Activated CD4-positive, alpha-beta memory T cell treated with anti-CD3 and anti-CD28 coated beads, Interleukin-2, amount 10 ng/mL, durations not matched to agents 7 days and 5 days (primary cell): ENCODE measurements around the gene FOXP4. TPM values are rescaled to one million over a fixed set of nuclear protein-coding genes. Genes with fewer than 3 reads are reported as not detected.

Experiments
- CTCF ChIA-PET: fragments of 350-600 bp; sonication (Branson Sonifier 250); formaldehyde crosslinking; loops from one replicate; lab custom pipeline; 2021; ENCODE audit warnings: antibody characterized with exemption, inconsistent platforms; lab: Charles Lee
- POLR2A ChIA-PET: fragments of 350-600 bp; sonication (Branson Sonifier 250); formaldehyde crosslinking; loops from one replicate; lab custom pipeline; 2021; ENCODE audit warnings: antibody characterized with exemption; lab: Charles Lee
- DNase-seq: peaks from one replicate; pipeline ENCODE4 v3.0.0-alpha.2; 2020
- H3K27ac Mint-ChIP-seq: one replicate; pipeline ENCODE4 v1.8.0; 2021; ENCODE audit warnings: mild to moderate bottlenecking, mixed read lengths
- H3K27me3 Mint-ChIP-seq: one replicate; pipeline ENCODE4 v1.8.0; 2021; ENCODE audit warnings: mixed read lengths
- H3K36me3 Mint-ChIP-seq: one replicate; pipeline ENCODE4 v1.8.0; 2021; ENCODE audit warnings: low read depth, mixed read lengths
- H3K4me1 Mint-ChIP-seq: one replicate; pipeline ENCODE4 v1.8.0; 2021; ENCODE audit warnings: mixed read lengths
- H3K4me3 Mint-ChIP-seq: one replicate; pipeline ENCODE4 v1.8.0; 2021; ENCODE audit warnings: mild to moderate bottlenecking, mixed read lengths
- H3K9me3 Mint-ChIP-seq: one replicate; pipeline ENCODE4 v1.8.0; 2021; ENCODE audit warnings: mixed read lengths
- total RNA-seq, 2 experiments: library from RNA; stranded (reverse); gene quantifications; one replicate each; pipeline ENCODE4 v1.2.3, GENCODE V29; 2021

FOXP4 gene
- total RNA-seq, 2 experiments from 2014 or later: 7.9 to 8.5 TPM

GRCh38 chr6:41598670-41599014 is 52.5 kb downstream of the FOXP4 start:
- Mint-ChIP-seq H3K9me3 (no peaks in the 10 kb centered on the region), H3K27me3 (no peaks in the 10 kb centered on the region), H3K4me3 (no peak overlapping the region), H3K36me3 (no peaks in the 10 kb centered on the region), H3K27ac (no peak overlapping the region), H3K4me1 (peaks cover 6% of the 10 kb centered on the region)
- CTCF ChIA-PET: interaction anchor here (0.7 kb wide), 1 partner anchor 87 kb away, joined by 4 read pairs; no protein-coding TSS in a partner anchor
- POLR2A ChIA-PET: no interaction called here
- DNase-seq: no peak

- Mint-ChIP-seq H3K27ac (no peak overlapping the region), H3K4me3 (no peak overlapping the region), H3K36me3 (no peaks in the 10 kb centered on the region), H3K27me3 (no peaks in the 10 kb centered on the region), H3K9me3 (no peaks in the 10 kb centered on the region), H3K4me1 (peaks cover 6% of the 10 kb centered on the region)
- ChIA-PET POLR2A (no interaction called here), CTCF (no interaction called here)
- DNase-seq: no peak
Measured at GRCh38 chr6:41599015-41599851, 53.1 kb downstream of the FOXP4 start.

- CTCF ChIA-PET: no interaction called here
Measured at GRCh38 chr6:41599852-41600445, 53.8 kb downstream of the FOXP4 start.

GRCh38 chr6:41600499-41601247 is 54.5 kb downstream of the FOXP4 start:
- Mint-ChIP-seq H3K36me3 (no peaks in the 10 kb centered on the region), H3K27ac (no peak overlapping the region), H3K4me3 (no peak overlapping the region), H3K4me1 (peaks cover 6% of the 10 kb centered on the region), H3K27me3 (no peaks in the 10 kb centered on the region), H3K9me3 (no peaks in the 10 kb centered on the region)
- CTCF ChIA-PET: no interaction called here
- POLR2A ChIA-PET: interaction anchor here (0.9 kb wide), 1 partner anchor 183 kb away, joined by 3 read pairs; no protein-coding TSS in a partner anchor
- DNase-seq: no peak

More at GRCh38 chr6:41599852-41600445, 53.8 kb downstream of the FOXP4 start:
- Mint-ChIP-seq H3K36me3 (no peaks in the 10 kb centered on the region), H3K27me3 (no peaks in the 10 kb centered on the region), H3K4me1 (peaks cover 6% of the 10 kb centered on the region), H3K27ac (no peak overlapping the region), H3K4me3 (no peak overlapping the region), H3K9me3 (no peaks in the 10 kb centered on the region)
- POLR2A ChIA-PET: interaction anchor here (0.9 kb wide), 1 partner anchor 182 kb away, joined by 3 read pairs; no protein-coding TSS in a partner anchor
- DNase-seq: no peak

- no peak overlapping the region for H3K4me3 Mint-ChIP-seq
- peaks cover 6% of the 10 kb centered on the region for H3K4me1 Mint-ChIP-seq
- H3K9me3 Mint-ChIP-seq: no peaks in the 10 kb centered on the region
- DNase-seq: no peak
- H3K36me3 Mint-ChIP-seq: no peaks in the 10 kb centered on the region
- CTCF ChIA-PET: interaction anchor here (1.6 kb wide), 1 partner anchor 175 kb away, joined by 6 read pairs; no protein-coding TSS in a partner anchor
- H3K27me3 Mint-ChIP-seq: no peaks in the 10 kb centered on the region
- H3K27ac Mint-ChIP-seq: no peak overlapping the region
- POLR2A ChIA-PET: no interaction called here
Measured at GRCh38 chr6:41601248-41601549, 55.0 kb downstream of the FOXP4 start.

GRCh38 chr6:41602422-41602743 is 56.2 kb downstream of the FOXP4 start:
- no peaks in the 10 kb centered on the region for H3K27me3 Mint-ChIP-seq
- H3K9me3 Mint-ChIP-seq: no peaks in the 10 kb centered on the region
- DNase-seq: no peak
- H3K36me3 Mint-ChIP-seq: no peaks in the 10 kb centered on the region
- CTCF ChIA-PET: interaction anchor here (0.6 to 3.3 kb wide), 19 partner anchors 8 to 444 kb away, joined by 3 to 28 read pairs (median 3); no protein-coding TSS in a partner anchor
- peaks cover 6% of the 10 kb centered on the region for H3K4me1 Mint-ChIP-seq
- POLR2A ChIA-PET: no interaction called here
- H3K4me3 Mint-ChIP-seq: no peak overlapping the region
- no peak overlapping the region for H3K27ac Mint-ChIP-seq

GRCh38 chr6:41602864-41603608 is 56.9 kb downstream of the FOXP4 start:
- Mint-ChIP-seq H3K27ac (no peak overlapping the region), H3K9me3 (no peaks in the 10 kb centered on the region), H3K27me3 (no peaks in the 10 kb centered on the region), H3K4me3 (no peak overlapping the region), H3K36me3 (no peaks in the 10 kb centered on the region), H3K4me1 (peaks cover 6% of the 10 kb centered on the region)
- DNase-seq: peak; percentile 77
- CTCF ChIA-PET: interaction anchor here (0.6 to 3.3 kb wide), 21 partner anchors 9 to 443 kb away, joined by 3 to 28 read pairs (median 3); no protein-coding TSS in a partner anchor
- POLR2A ChIA-PET: no interaction called here

- Mint-ChIP-seq H3K27me3 (no peaks in the 10 kb centered on the region), H3K4me3 (no peak overlapping the region), H3K36me3 (no peaks in the 10 kb centered on the region), H3K4me1 (peaks cover 6% of the 10 kb centered on the region), H3K27ac (no peak overlapping the region), H3K9me3 (no peaks in the 10 kb centered on the region)
- no peak for DNase-seq
- POLR2A ChIA-PET: no interaction called here
- CTCF ChIA-PET: interaction anchor here (1.3 to 3.3 kb wide), 2 partner anchors 80 to 236 kb away, joined by 3 to 28 read pairs; no protein-coding TSS in a partner anchor
Measured at GRCh38 chr6:41604006-41604405, 57.8 kb downstream of the FOXP4 start.

- Mint-ChIP-seq H3K9me3 (no peaks in the 10 kb centered on the region), H3K36me3 (no peaks in the 10 kb centered on the region), H3K27me3 (no peaks in the 10 kb centered on the region), H3K4me1 (peaks cover 6% of the 10 kb centered on the region), H3K4me3 (no peak overlapping the region), H3K27ac (no peak overlapping the region)
- POLR2A ChIA-PET: no interaction called here
- CTCF ChIA-PET: interaction anchor here (0.7 to 1.5 kb wide), 3 partner anchors 78 to 237 kb away, joined by 3 to 6 read pairs (median 4); no protein-coding TSS in a partner anchor
- no peak for DNase-seq
Measured at GRCh38 chr6:41605649-41606048, 59.5 kb downstream of the FOXP4 start.

GRCh38 chr6:41607036-41607435 is 60.9 kb downstream of the FOXP4 start:
- H3K4me3 Mint-ChIP-seq: no peak overlapping the region
- H3K36me3 Mint-ChIP-seq: no peaks in the 10 kb centered on the region
- no peaks in the 10 kb centered on the region for H3K27me3 Mint-ChIP-seq
- peaks cover 6% of the 10 kb centered on the region for H3K4me1 Mint-ChIP-seq
- H3K9me3 Mint-ChIP-seq: no peaks in the 10 kb centered on the region
- no peak overlapping the region for H3K27ac Mint-ChIP-seq
- POLR2A ChIA-PET: no interaction called here
- no peak for DNase-seq
- CTCF ChIA-PET: interaction anchor here (1.5 kb wide), 1 partner anchor 76 kb away, joined by 6 read pairs; no protein-coding TSS in a partner anchor

GRCh38 chr6:41607736-41608135 is 61.6 kb downstream of the FOXP4 start:
- Mint-ChIP-seq H3K9me3 (peaks cover 3% of the 10 kb centered on the region), H3K36me3 (no peaks in the 10 kb centered on the region), H3K27me3 (peaks cover 2% of the 10 kb centered on the region), H3K27ac (no peak overlapping the region), H3K4me3 (no peak overlapping the region), H3K4me1 (peaks cover 5% of the 10 kb centered on the region)
- DNase-seq: no peak
- CTCF ChIA-PET: no interaction called here
- POLR2A ChIA-PET: no interaction called here

- H3K27me3 Mint-ChIP-seq: peaks cover 3% of the 10 kb centered on the region
- DNase-seq: no peak
Measured at GRCh38 chr6:41608443-41609151, 62.4 kb downstream of the FOXP4 start.

More at GRCh38 chr6:41608443-41609151, 62.4 kb downstream of the FOXP4 start:
- Mint-ChIP-seq H3K27ac (no peak overlapping the region), H3K4me3 (no peak overlapping the region), H3K4me1 (no peaks in the 10 kb centered on the region), H3K36me3 (no peaks in the 10 kb centered on the region), H3K9me3 (peaks cover 3% of the 10 kb centered on the region)
- ChIA-PET POLR2A (no interaction called here), CTCF (interaction anchor here (0.7 kb wide), 1 partner anchor 158 kb away, joined by 3 read pairs; no protein-coding TSS in a partner anchor)
